SW480 (cell line): ENCODE data around the gene XPO6.

ENCODE experiments used
- DNase-seq: peaks from one replicate; pipeline ENCODE4 v3.0.0-alpha.2; 2016; ENCODE audit warnings: low spot score

Gene XPO6

DNA sequence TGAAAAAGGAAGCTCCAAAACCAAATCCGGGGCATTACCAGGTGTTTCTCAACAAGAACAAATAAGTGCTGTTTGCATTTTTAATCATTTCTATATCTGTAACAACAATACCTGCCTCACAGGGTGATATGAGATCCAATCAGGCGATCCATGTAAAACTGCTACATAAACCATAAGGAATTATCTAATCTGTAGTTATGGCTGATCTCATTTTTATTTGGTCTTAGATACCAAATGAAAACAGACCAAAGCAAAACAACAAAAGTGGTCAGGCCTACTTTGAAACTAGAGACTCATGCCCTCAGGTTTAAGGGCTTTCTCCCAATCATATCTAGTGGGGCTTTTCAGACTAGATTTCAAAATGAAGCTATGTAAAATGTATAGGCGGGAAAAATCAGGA, 28.3 kb downstream of the XPO6 start:
- DNase-seq: no peak

DNA sequence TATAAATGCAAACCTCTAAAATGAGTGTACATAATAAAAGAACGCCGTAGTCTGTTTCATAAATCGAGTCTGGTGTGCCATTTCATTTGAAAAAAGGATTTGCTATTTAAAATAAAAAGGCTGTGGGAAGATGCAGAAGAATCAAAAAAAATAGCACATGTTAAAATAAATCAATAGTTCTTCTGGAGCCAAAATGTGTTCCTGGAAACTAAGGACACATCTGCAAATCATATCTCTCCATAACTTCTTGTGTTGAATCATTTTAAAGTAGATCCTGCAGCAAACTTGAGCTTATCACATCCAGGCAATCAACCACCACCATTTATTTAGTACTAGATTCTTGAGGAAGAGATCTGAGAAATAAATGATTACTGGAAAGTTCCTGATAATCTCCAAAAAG, 29.0 kb downstream of the XPO6 start:
- DNase-seq: no peak

DNA sequence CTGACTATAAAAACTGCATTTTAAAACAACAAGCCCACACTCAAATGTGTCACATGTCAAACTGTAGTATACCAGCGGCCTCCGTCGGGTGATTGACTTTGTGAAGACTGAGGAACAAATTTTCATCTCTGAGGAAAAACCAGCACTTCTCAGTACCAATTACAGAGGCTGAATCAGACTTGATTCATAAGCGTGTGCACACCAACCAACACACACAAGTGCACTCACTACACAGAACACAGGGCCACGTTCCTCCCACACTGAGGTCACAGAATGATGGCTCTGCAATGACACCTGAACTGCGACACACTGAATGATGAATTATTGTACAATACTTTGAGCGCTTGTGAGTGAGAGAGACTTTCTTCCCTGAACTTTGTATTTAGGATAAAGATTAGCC, 29.6 kb downstream of the XPO6 start:
- no peak for DNase-seq

DNA sequence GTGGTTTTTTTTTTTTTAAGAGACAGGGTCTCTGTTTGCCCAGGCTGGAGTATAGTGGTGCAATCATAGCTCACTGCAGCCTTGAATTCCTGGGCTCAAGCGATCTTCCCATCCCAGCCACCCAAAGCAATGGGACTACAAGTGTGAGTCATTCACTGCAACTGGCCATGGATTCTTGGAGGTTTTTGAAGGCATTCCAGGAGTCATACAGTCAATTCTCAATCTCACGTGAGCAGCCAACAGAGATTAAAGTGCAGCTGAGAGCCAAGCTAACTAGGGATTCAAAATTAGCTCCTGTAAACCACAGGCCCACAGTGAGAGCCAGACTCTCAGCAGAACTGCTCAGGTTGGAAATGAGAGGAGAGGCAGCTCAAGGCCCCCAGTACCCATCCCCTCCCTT, 30.2 kb downstream of the XPO6 start:
- no peak for DNase-seq

DNA sequence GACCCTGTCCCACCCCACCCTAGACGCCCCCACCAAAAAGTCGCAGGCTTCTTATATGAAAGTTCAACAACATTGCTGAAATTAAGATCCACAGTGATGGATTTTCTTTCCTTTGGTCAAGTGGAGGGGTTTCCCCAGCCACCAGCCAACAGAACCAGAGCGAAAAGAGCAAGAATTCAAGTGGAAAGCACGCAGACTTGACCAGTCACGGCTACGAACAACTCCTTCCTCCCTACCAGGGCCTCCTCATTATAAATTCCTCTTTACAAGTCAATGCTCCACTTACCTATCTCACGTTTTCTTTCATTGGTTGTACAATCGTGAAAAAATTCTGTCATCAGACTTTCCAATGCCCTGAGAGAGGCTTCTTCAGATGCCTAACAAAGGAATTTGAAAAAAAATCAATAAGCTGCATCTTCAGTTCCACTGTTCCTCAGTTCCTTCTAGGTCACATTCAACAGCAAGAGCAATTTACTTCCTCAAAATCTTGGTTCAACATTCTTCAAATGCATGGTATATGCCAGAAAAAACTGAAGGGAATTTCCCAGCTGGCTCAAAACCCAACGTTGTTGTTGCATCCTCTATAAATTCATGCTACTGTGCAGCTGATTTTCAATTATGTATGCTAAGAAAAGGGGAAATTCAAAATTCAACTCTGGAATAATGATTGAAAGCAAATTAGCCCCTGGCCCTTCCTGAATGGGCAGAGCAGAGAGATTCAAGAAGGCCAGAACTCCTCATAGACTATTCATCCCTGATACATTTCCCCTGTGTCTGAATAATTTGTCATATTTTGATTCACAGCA, 30.9 kb downstream of the XPO6 start:
- no peak for DNase-seq

DNA sequence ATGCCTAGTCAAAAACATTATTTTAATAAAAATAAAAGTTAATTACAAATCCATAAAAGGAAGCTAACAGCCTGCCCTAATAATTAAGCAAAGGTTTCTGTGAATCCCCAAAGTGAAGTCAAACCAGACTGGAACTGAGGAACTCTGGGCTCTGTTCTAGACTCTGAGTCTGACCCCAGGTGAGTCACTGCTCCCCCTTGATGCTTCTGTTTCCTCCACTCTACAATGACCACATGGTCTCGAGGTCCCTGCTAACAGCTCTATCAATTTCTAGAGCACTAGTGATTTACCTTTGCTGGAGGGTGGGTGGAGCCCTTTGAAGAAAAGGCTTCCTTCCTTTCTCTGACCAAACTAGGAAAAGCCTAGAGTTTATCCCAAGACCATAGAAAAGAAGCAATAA, 32.4 kb downstream of the XPO6 start:
- no peak for DNase-seq

DNA sequence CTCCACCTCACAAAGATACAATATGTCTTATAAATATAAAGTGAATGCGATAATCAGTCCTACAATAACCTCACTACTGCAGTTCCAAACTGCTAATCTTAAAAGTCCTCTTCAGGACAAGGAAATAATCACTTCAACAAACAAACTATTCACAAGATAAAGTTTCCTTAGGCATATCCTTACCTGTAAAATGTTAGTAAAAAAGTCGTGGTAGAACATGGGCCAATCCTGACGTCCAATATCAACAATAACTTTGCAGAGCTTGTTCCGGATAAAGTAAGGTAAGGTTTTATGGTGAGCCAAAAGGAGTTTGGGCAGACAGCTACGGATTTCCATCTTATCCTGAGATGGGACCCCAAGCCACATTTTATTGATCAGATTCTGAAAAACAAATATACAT, 36.0 kb downstream of the XPO6 start:
- DNase-seq: no peak

DNA sequence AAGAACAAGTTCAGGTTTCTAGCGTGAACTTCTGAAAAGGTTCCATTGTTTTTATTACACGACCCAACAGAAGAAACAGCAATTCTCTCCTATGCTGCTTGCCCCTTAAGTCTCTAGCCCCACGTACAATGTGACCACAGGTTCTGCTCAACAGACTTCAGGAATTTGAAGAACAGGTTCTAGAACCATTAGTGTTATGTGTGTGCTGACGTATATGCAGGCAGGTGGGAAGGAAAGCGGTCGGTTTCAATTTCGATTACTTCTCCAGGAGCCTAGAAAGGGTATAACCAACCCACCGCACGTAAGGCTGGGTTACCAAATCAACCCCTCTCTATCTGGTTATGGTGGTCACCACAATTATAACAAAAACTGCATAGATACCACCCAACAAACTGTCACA, 39.4 kb downstream of the XPO6 start:
- DNase-seq: no peak

DNA sequence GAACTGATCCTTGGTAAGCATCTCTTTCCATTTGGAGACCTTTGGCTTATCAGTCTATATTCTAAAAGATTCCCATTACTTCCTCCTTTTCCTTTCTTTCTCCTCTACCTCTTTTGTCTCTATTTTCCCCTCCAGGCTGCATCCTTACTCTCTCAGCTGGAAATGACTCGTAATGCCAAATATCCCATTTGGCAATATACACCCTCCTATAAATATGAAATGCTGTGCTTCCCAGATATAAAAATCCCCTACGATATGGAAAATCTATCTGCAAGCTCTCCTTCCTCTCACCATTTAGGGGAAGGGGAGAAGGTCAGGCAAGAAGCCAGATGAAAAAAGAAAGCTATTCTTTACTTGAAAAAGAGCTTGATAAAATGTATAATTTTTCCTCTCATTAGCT, 39.9 kb downstream of the XPO6 start:
- DNase-seq: no peak

DNA sequence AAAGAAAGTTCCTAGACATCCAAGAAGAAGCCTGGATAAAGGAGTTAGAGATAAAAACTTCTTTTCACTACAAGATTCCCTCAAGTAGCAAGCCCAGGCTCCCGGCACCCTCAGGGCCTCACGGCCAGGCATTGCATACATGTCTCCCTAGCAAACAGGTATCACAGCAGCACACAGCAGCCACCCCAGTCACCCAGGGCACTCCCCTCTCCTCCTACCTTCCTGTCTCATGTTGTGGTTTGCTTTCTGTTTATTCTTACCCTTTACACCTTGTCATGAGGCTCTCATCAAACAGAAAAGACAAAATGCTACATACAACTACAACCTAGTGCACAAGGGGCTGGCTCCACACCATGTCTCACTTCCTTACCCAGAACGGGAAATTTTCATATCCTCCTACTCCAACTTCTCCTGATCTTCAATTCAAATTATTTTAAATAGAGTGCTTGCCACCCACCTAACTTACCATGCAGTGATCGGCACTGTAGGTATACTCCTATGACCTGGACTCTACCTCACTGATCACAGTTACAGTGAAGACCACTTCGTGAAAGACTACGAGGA, 42.7 kb downstream of the XPO6 start:
- DNase-seq: no peak

DNA sequence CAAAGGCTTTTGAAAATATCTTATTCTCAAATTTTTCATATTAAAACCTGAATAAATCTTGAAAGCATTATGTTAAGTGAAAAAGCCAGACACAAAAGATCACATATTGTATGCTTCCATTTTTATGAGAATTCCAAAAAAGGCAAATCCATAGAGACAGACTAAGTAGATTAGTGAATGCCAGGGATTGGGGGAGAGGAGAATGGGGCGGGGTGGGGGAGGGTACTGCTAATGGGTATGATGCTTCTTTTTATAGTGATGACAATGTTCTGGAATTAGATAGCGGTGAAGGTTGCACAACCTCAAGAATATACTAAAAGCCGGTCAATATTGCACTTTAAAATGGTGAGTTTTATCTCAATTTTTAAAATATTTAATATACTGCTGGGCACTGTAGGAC, 44.0 kb downstream of the XPO6 start:
- DNase-seq: no peak

DNA sequence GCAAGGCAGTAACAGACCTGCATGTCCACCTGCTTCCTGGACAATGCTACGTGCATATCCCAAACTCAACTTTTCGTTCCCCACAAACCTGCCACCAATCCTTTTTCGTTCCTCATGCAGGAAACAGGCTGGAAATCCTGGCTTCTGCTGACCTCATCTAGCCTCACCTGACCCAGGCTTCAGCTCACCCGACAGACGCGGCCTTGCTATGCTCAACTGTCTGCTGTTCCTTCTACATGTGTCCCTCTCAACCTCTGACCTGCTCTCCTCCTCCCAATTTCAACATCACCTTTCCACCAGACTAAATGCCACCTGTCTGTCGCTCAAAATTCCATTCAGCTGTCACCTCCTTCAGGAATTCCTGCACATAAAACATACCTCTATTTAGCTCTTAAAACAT, 44.5 kb downstream of the XPO6 start:
- DNase-seq: no peak

DNA sequence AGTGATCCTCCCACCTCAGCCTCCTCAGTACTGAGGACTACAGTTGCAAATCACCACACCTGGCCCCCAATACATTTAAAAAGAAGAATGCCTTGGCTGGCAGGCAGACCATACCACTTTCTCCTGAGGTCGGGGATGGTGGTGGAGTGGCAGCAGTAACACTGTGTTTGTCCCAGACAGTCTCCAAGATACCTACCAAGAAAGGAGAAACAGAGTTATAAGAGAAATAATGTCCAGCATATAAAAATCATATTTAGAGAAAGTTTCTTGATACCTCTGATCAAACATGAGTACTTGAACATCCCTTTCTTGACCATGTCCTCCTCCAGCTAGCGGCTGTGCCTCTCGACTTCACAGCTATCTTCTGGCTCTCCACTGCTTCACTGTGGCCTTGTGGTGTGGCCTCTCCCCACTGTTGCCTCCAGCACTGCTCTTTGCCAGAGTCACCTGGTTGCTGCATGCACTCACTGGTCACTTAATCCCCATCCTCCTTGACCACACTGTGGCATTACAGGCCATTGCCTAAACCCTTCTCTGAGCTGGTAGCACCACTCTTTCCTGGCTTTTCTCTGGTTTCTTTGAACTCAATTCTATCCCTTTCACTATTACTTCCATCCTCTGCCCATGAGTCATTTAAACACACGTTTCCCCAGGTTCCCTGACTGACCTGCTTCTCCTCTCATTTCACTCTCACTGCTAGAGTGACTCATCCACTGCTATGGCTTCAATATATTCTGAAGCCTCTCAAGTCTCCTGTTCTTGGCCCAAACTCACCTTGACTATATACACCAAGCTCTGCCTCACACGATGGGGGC, 45.2 kb downstream of the XPO6 start:
- peak; percentile 53 for DNase-seq

DNA sequence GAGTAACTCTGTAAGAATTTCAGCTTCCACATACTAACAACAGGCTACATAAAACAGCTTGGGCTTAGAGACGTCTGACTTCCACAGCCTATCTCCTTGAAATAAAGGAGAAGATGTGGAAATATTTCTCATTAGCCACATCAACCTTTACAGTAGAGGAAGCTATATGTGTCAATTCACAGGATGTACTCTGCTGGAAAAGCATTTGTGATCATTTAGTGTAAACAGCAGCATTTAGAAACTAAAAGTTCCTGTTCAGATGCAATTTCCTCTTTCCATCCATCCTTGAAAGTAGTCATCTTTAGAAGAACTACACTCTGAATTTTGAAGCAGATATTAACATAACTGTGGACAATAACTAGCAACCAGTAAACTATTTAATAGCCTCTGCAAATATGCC, 46.2 kb downstream of the XPO6 start:
- DNase-seq: no peak

DNA sequence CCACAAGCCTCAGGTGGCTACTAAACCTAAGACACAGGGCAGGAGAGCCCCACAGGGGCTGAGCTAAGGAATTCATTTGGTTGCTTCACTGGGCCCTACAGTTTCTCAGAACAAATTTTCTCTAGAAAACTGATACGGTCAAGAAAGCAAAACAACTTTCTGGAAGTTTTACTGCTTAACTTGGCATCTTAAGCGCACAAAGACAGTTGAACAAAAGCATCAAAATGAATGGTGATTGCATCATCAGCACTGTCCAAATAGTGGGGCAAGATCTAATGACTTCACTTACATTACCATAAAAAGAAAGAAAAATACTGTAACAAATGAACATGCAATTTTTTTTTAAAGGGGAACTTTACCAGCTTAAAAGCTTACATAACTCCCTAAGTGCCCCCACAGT, 47.6 kb downstream of the XPO6 start:
- DNase-seq: no peak

DNA sequence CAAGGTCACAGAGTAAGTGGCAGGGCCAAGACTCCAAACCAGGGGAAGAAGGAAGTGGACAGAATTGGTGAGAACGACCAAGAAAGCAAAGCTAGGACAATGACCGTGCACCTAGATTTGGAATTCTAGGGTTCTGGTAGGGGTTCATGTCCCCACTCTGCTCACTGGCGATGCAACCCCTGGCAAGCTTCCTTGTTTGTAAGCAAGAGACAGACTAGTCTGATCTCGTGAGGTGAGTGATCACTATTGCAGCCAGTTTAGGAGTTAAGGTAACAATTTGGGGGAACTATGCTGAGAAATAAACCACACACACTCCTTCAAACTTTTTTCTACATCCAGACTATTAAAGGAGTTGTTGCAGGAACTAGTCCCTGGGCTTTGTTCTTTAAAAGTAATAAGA, 48.1 kb downstream of the XPO6 start:
- DNase-seq: no peak

DNA sequence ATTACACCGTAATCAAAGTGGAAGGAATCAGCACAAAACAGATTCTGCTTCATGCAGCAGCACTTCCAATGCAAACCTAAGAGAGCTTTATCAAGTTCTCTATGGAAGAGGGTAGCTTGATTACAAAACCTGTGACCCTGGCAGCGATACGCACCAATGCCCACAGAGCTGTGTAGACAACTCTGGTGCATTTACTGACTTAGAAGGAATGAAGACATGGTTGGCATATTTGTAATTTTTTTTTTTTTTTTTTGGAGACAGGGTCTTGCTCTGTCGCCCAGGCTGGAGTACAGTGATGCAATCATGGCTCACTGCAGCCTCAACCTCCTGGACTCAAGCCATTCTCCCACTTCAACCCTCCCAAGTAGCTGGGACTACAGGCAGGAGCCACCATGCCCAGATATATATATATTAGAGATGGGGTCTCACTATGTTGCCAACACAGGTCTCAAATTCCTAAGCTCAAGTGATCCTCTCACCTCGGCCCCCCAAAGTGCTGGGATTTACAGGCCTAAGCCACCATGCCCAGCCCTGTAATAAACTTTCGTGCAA, 49.4 kb downstream of the XPO6 start:
- DNase-seq: no peak

DNA sequence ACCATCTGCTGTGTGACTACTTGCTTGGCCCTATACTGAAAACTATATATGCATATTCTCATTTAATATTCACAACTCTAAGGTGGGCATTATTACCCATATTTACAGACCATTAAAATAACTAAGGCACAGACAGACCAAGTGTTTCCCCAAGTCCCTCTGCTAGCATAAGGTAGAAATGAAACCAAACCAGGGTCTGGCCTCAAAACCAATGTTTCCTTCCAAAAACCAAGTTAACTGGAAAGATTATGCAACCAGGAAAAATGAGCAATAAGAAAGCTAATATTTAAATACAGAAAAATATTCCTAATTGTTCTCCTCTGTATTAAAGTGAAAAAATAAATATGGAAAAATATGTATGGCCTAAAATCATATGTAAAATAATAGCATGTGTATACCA, 50.1 kb downstream of the XPO6 start:
- no peak for DNase-seq

DNA sequence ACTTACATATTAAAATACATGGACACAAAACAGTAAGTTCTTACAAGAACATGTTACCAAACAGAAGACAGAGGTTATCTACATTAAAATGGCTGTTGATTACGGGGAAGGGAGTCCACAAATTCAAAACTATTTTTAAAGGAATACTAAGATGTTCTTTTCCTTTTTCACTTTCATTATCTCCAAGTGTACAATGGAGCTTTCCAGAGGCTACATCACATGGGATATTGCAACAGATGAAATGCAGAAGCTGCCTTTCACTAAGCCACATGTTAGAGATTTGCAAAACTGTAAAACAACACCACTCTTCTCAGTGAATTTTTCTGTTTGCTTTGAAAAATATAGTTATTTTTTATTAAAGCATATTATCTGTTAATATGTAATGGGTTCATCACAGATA, 53.6 kb downstream of the XPO6 start:
- no peak for DNase-seq

DNA sequence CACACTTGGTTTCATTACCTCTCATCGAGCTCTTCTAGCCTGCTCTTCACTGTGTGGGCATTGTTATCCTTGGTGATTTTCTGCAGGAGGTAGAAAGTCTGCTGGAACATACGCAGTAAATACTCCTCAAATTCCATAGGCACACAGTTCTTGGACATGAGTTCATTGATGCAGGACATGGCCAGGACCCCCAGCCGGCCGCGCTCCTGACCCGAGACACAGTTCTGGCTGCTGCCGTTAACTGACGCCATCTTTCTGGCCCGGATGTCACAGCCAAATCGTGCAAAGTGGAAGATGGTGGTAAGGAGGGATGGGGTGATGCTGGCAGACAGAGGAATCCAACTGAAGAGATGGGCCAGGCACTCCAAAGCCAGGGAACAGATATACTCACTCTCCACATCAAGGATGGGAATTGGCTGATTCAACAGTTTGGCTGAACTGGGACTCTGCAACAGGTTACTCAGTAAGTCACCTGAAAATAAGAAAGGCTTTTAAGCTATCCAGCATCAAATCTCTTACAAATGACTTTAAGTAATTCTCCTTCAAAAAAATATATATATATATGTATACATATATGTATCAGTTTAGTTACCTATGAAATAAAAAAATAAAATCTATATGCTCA, 55.6 kb downstream of the XPO6 start:
- no peak for DNase-seq

DNA sequence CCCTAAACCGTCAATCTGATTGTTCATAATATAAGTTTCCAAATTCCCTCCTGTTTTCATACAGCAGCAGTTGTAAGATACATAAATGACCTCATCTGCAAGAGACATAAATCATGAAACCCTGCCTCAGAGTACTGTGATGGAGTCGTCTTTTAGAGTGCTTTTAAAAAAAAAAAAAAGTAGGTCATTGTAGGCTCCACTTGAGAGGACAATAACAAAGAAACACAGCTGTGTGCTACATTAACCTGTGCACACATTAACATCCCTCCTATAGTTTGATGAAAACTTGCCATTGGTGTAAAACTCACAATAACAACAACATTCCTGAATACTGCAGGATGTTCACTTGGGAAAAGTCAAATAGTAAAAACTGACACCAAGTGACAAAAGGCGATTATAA, 56.5 kb downstream of the XPO6 start:
- no peak for DNase-seq

DNA sequence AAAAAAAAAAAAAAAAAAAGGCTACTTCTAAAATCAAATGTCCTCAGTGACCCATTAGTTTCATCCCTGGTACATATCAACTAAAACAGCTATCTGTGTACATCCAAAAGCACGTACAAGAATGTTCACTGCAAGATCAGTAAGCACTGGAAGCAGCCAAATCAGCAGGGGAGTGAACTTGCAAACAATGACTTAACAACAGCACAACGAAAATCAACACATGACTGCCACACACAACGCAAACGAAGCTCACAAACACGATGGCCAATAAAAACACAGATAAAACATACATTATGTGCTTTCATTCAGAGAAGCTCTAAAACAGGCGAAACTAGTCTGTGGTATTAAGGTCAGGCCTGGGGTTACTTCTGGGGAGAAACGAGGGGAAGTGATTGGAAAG, 60.6 kb downstream of the XPO6 start:
- DNase-seq: no peak
